GM12892 (cell line): ENCODE data around the gene CBFA2T3.

Experiments
- DNase-seq: peaks from one replicate; pipeline ENCODE4 v3.0.0; 2011; ENCODE audit not compliant: insufficient read length
- FAIRE-seq: peaks from 2 replicates; lab custom pipeline; 2011; peaks lifted over from hg19 to GRCh38; lab: Jason Lieb, UNC
- POLR2A ChIP-seq: IDR thresholded peaks from 2 replicates; pipeline ENCODE4 v1.6.1; 2011; ENCODE audit warnings: low read depth, low read length, control low read depth
- POLR2AphosphoS5 ChIP-seq: IDR thresholded peaks from 2 replicates; pipeline ENCODE4 v1.6.1; 2011; ENCODE audit warnings: low read depth, low read length, control low read depth
- TAF1 ChIP-seq: IDR thresholded peaks from 2 replicates; pipeline ENCODE4 v1.6.1; 2011; ENCODE audit warnings: low read depth, mild to moderate bottlenecking, control low read depth, low read length, borderline replicate concordance

CBFA2T3 gene

DNA sequence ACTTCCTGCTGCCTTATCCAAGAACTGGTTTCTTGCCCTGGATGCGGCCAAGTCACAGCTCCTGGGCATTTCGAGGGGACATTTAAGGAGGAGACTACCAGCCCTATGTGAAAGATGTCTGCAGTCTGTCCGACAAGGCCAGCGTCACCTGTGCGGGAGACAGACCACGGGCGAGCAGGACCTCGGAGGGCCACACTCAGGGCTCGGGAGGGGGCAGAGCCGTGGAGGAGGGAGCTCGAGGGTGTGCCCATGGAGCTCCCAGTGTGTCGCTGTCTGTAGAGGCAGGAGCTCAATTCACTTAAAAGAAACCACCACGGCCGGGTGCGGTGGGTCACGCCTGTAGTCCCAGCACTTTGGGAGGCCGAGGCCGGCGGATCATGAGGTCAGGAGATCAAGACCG lies 33.3 kb downstream of the CBFA2T3 start:
- TF ChIP-seq TAF1 (no peak), POLR2AphosphoS5 (no peak), POLR2A (no peak)
- no peak for DNase-seq
- no peak for FAIRE-seq

GRCh38 chr16:88943131-88943664 lies 33.8 kb downstream of the CBFA2T3 start:
- TF ChIP-seq TAF1 (no peak), POLR2AphosphoS5 (no peak), POLR2A (no peak)
- DNase-seq (no peak), FAIRE-seq (no peak)

GRCh38 chr16:88941913-88942909 lies 34.8 kb downstream of the CBFA2T3 start:
- FAIRE-seq (peak; percentile 87), DNase-seq (peak; percentile 95)
- TF ChIP-seq POLR2AphosphoS5: no peak
- TF ChIP-seq POLR2A: no peak
- TF ChIP-seq TAF1: no peak

DNA sequence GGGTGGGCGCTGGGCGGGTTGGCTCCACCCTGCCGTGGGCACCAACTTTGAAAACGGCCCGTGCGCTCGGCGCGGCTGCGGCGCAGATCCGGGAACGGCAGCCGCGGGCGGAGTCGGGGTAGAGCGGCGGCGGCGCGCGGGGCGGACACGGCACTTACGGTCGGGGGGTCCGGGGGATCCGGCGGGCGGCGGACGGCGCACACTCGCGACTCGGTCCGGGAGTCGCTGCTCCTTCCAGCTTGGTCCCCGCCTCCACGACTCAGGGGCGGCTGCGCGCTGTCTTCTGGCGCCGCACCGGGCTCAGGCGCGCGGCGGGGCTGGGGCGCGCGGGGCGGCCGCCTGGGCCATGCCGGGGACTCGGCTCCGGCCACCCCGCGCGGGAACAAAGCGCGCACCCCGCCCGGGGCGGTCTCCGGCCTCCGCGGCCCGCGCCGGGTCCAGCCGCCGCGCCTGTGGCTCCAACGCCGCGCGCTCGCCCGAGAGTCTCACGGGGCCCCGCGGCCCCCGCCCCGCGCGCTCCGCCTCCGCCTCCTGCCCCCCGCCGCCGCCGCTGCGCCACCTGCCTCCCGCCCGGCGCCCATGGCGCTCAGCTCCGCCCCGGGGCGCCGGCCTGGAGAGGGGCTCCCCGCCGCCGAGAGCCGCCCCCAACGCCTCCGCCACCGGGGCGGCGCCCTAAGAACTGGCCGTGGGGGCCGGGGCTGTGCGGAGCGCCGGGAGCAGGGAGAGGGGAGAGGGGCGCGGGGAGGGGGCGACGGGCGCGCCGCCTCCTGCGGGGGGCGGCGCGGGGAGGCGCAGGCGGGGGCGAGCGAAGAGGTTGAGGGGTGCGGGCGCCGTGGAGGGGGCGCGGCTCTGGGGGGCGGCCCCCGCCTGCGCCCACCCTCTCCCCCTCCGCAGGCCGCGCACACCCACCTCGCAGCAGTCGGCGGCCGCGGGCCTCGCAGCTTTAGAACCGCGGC lies 35.9 kb downstream of the CBFA2T3 start:
- TF ChIP-seq POLR2A (no peak), POLR2AphosphoS5 (no peak), TAF1 (no peak)
- DNase-seq (peak; percentile 61), FAIRE-seq (peak; percentile 51)

GRCh38 chr16:88939972-88940861 lies 36.8 kb downstream of the CBFA2T3 start:
- FAIRE-seq (no peak), DNase-seq (peak; percentile 58)
- TF ChIP-seq POLR2AphosphoS5 (no peak), POLR2A (no peak), TAF1 (no peak)

- FAIRE-seq (peak; percentile 58), DNase-seq (no peak)
- peak; percentile 28; the same call in 1 of the 2 replicates for TF ChIP-seq POLR2A
- TF ChIP-seq POLR2AphosphoS5: no peak
- no peak for TF ChIP-seq TAF1
Observed at GRCh38 chr16:88939245-88939971, 37.6 kb downstream of the CBFA2T3 start.

- FAIRE-seq (no peak), DNase-seq (no peak)
- TF ChIP-seq POLR2AphosphoS5: no peak
Observed at GRCh38 chr16:88938777-88939244, 38.2 kb downstream of the CBFA2T3 start.

DNA sequence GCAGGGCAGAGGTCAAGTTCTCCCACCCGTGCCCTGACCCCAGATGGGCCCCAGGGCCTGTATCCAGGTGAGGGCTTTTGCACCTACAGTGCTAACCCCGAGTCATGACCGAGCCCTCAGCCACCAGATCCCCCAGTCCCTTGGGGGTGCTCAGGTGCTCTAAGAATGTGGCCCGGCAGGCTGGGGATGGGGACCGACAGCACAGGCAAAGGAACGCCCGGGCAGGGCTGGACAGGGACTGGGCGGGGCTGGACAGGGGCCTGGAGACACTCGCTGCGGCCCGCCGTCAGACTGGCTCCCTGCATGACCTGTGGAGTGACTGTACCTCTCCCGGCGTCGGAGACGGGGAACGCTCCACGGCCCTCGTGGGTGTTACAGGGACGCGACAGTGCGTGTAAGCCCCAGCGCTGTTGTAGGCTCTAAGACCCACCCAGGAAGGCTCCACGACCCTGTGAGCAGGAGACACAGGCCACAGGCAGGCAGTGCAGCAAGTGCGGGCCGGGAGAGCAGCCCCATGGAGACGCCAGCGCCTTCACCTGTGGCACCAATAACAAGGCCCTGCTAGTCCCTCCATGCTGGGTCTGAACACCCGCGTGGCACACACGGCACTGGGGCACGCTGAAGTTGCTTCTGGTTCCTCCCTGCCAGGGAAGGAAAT lies 38.8 kb downstream of the CBFA2T3 start:
- DNase-seq (no peak), FAIRE-seq (no peak)
- TF ChIP-seq TAF1 (no peak), POLR2A (no peak), POLR2AphosphoS5 (no peak)

DNA sequence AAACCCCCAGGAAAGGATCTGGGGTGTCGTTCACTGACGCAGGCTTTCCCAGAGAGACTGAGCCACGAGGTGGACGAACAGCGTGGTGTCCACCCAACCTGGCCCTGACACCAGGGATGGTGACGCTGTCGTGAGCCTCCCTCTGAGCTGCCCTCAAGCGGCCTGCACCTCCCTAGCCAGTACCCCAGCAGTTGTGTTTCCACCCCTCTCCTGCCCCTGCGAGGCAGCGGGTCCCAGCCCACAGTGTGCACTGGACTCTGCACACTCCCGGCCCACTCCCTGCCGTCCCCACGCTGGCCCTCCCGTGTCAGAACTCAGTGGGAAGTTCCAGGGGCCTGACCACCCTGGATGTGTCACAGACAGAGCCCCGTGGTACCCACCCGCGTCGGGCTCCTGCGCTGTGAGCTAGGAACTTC lies 39.8 kb downstream of the CBFA2T3 start:
- FAIRE-seq (no peak), DNase-seq (no peak)
- TF ChIP-seq TAF1 (no peak), POLR2AphosphoS5 (no peak), POLR2A (no peak)
